Ishikawa (cell line): ENCODE data around the gene LRP8.

Source experiments
- CEBPB ChIP-seq: IDR thresholded peaks from 2 replicates; pipeline ENCODE4 v1.6.1; 2012
- CREB1 ChIP-seq: IDR thresholded peaks from 2 replicates; pipeline ENCODE4 v1.6.1; 2012; ENCODE audit warnings: low read depth
- EGR1 ChIP-seq: IDR thresholded peaks from 2 replicates; pipeline ENCODE4 v1.6.1; 2012
- EP300 ChIP-seq: IDR thresholded peaks from 2 replicates; pipeline ENCODE4 v1.6.1; 2012; ENCODE audit warnings: borderline replicate concordance
- FOXM1 ChIP-seq: IDR thresholded peaks from 2 replicates; pipeline ENCODE4 v1.6.1; 2012; ENCODE audit warnings: low read depth, borderline replicate concordance
- NFIC ChIP-seq: IDR thresholded peaks from 2 replicates; pipeline ENCODE4 v1.6.1; 2012
- RAD21 ChIP-seq: IDR thresholded peaks from 2 replicates; pipeline ENCODE4 v1.6.1; 2012; ENCODE audit warnings: low read depth
- TAF1 ChIP-seq: IDR thresholded peaks from 2 replicates; pipeline ENCODE4 v1.6.1; 2012; ENCODE audit warnings: low read depth, mild to moderate bottlenecking
- TCF12 ChIP-seq: IDR thresholded peaks from 2 replicates; pipeline ENCODE4 v1.6.1; 2012; ENCODE audit warnings: low read depth
- TEAD4 ChIP-seq: IDR thresholded peaks from 2 replicates; pipeline ENCODE4 v1.6.1; 2012
- YY1 ChIP-seq: IDR thresholded peaks from 2 replicates; pipeline ENCODE4 v1.6.1; 2012; ENCODE audit warnings: low read depth
- ZBTB7A ChIP-seq: IDR thresholded peaks from 2 replicates; pipeline ENCODE4 v1.6.1; 2012; ENCODE audit warnings: low read depth
- TF ChIP-seq, protein P1 (sequence below): IDR thresholded peaks from 2 replicates; pipeline ENCODE4 v1.6.1; 2012
- TF ChIP-seq, protein P2 (sequence below): IDR thresholded peaks from 2 replicates; pipeline ENCODE4 v1.6.1; 2012
- TF ChIP-seq, protein P3 (sequence below): IDR thresholded peaks from 2 replicates; pipeline ENCODE4 v1.6.1; 2012; ENCODE audit warnings: low read depth, mild to moderate bottlenecking

LRP8 gene

DNA sequence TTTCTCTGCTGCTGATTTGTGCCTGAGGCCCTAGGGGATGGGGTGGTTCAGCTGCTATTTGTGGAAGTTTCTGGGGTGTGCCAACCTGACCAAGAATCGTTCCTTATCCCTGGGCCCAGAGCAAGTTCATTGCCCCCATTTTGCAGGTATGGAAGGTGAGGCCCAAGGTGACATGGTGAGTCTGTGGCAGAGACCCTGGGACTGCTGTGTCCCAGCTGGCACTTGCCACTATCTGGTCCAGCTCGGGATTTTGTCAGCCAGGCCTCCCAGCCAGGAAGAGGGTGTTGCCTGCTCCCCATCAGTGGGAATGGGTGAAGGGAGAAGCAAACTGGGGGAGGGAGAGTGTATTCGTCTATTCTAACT, 18.9 kb upstream of the LRP8 start:
- TF ChIP-seq FOXM1 = no peak

DNA sequence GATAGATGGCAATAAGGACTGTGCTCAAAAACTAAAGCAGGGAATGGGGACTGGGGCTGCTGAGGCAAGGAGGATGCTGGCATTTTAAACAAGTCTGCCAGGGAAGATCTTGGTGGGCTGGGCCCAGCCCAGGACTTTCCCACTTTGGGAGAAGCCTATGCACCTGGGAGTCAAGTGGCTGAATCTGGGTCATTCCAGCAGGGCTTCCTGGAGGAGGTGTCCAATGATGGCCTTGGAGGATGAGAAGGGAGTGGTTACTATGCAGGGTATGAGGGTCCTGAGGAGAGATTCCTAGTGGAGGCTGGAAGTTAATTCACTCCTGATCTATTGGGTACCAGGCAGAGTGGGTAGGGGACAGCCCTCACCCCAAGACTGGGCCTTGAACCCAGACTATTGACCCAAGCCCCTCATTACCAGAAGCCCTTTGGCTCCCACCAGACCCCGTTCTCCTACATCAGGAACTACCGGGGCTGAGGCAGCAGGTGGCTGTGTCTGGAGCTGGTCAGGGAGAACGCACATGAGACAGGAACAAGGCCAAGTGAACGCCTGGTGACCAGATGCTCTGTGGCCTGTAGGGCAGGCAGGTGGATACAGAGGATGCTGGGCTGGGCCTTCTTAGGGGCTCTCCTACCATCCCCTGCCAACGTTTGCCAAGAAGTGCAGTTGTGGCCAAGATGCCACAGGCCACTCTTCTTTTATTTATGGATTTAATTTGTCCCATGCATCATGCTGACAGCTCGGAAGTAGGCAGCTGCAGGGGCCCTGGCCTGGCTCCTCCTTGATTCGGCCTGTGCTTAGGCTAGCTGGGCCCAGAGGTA, 18.3 kb upstream of the LRP8 start:
- TF ChIP-seq CEBPB (no peak), ZBTB7A (no peak)

DNA sequence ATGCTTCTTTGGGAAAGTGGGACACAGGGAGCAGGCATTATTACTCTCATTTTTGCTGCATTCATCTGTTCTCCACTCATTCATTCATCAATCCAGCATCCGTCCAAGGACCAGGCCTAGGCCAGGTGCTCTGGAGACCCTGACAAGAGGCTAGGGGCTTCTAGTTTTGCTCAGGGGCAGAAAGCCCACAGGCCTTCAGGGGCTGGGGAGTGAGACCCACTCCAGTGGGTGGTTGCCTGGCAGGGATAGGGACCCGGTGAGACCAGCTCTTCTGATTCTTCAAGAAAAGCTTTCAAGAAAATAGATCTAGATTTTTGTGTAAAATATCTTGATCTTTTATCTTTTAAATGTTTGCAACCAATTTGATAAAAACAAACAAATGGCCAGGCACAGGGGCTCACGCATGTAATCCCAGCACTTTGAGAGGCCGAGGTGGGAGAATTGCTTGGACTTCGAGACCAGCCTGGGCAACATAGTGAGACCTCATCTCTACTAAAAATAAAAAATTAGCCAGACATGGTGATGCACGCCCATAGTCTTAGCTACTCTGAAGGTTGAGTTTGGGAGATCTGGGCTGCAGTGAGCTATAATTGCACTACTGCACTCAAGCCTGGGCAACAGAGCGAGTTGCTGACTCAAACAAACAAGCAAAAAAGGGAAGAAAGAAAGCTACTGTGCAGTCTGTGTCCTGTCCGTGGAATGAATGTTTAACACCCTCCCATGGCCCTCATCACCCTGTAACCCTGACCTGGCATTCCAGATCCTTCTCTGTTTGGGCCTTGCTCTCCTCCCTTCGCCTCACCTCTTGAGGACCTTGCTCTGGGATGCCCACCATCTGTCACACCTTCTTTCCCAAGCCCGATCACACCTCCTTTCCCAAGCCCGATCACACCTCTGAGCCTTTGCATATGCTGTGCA, 17.3 kb upstream of the LRP8 start:
- TF ChIP-seq TAF1 (no peak), TEAD4 (no peak), CREB1 (no peak), TCF12 (no peak), EP300 (no peak), CEBPB (no peak), RAD21 (no peak), FOXM1 (no peak), NFIC (no peak), ZBTB7A (no peak), YY1 (no peak), EGR1 (no peak)
- TF ChIP-seq, protein P1, sequence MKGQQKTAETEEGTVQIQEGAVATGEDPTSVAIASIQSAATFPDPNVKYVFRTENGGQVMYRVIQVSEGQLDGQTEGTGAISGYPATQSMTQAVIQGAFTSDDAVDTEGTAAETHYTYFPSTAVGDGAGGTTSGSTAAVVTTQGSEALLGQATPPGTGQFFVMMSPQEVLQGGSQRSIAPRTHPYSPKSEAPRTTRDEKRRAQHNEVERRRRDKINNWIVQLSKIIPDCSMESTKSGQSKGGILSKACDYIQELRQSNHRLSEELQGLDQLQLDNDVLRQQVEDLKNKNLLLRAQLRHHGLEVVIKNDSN = no peak
- TF ChIP-seq, protein P2, sequence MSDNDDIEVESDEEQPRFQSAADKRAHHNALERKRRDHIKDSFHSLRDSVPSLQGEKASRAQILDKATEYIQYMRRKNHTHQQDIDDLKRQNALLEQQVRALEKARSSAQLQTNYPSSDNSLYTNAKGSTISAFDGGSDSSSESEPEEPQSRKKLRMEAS = no peak
- TF ChIP-seq, protein P3, sequence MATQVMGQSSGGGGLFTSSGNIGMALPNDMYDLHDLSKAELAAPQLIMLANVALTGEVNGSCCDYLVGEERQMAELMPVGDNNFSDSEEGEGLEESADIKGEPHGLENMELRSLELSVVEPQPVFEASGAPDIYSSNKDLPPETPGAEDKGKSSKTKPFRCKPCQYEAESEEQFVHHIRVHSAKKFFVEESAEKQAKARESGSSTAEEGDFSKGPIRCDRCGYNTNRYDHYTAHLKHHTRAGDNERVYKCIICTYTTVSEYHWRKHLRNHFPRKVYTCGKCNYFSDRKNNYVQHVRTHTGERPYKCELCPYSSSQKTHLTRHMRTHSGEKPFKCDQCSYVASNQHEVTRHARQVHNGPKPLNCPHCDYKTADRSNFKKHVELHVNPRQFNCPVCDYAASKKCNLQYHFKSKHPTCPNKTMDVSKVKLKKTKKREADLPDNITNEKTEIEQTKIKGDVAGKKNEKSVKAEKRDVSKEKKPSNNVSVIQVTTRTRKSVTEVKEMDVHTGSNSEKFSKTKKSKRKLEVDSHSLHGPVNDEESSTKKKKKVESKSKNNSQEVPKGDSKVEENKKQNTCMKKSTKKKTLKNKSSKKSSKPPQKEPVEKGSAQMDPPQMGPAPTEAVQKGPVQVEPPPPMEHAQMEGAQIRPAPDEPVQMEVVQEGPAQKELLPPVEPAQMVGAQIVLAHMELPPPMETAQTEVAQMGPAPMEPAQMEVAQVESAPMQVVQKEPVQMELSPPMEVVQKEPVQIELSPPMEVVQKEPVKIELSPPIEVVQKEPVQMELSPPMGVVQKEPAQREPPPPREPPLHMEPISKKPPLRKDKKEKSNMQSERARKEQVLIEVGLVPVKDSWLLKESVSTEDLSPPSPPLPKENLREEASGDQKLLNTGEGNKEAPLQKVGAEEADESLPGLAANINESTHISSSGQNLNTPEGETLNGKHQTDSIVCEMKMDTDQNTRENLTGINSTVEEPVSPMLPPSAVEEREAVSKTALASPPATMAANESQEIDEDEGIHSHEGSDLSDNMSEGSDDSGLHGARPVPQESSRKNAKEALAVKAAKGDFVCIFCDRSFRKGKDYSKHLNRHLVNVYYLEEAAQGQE = no peak

DNA sequence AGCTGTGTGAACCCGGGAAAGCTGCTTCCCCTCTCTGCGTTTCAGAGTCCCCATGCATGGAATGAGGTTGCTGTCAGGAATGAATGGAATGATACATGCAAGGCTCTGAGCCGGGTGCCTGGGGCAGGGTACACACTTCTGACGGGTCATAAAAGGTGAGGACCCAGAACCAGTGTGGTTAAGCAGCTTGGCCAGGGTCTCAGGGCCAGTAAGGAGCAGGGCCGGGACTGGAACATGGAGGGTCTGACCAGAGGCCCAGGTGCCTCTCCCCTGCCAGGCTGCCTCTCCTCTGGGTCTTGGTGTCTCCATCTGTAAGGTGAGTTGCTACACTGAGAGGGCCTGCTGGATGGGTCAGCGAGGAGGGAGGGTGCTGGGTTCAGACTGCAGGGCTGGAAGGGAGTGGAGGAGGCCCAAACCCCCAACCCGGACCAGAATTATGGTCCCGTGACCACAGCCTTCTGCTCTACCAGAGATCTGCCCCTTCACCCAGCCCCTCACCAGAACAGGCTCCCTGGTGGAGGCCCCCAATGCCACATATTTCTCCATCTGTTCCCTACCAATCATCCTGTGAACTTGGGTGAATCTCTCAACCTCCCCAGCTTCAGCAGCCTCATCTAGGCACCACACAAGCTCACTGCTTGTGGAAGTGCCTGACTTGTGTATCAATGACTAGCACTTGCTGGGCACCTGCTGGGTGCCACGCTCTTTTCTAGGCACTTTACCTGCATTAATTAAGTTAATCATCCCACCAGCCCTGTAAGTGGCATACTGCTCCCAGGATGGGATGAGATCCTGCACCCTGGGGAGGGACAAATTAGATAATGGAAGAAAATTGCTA, 16.2 kb upstream of the LRP8 start:
- no peak for TF ChIP-seq CREB1

DNA sequence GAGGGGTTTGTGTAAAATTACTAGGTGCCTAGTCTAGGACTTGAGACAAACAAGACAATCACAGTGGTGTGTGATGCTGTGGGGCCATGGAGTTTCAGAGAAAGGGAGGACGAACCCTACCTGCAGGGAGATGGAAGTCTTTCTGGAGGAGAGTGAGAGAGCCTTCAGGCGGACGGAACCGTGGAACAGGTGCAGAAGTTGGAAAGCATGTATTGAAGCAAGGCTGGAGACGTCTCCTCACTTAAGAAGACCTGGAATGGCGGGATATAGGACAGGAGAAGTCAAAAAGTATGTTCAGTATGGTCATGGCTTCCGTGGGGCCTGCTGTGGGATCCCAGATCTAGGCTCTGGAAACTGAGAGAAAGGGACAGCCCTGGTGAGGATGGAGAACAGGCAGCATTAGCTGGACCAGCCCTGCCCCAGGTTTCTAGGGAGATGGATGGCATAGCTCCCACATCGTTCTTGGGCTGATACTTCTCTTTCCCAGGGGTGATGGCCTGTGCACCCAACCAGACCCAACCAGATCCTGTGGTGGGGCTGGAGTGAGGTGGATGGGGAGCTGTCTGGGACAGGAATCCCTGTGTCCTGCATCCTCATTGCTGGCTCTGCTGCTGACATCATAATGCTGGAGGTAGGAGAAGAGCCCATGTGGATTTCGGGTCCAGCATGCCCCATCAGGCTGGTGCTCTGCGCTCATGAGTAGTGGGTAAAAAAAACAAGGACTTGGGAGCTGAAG, 15.0 kb upstream of the LRP8 start:
- TF ChIP-seq ZBTB7A (no peak), FOXM1 (no peak), CREB1 (no peak), CEBPB (no peak), EP300 (no peak)
- TF ChIP-seq, protein P1 = no peak
- TF ChIP-seq, protein P2 = no peak

DNA sequence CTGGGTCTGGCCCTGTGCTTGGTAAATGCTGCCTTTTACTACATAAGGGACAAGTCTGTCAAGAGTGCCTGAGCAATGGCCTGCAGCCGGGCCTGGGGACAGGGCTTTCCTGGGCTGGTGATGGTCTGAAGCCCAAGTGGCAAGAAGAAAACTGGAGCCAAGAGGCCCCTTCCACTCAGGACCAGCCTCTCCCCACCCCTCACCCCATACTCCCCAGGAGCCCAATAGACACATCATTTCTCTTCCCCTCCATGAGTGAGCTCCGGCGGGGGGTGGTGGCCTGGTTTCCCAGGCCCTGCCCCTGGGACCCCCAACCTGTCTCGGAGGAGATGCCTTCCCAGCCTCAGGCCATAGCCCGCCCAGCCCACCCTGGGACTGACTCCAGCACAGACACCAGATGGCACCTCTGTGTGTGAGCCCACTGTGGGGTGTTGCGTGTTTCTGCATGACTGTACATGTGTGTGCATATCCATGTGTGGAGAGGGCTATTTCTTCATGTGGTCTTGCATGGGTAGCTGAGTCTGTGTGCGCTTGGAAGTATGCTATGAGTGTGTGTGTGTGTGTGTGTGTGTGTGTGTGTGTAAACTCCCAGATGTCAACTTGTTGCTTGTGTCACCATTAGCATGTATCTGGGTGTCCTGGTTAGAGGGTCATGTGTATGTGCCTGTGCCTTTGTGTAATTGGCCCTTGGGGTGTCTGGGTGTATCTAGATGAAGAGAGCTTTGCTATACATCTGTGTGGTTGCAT, 14.3 kb upstream of the LRP8 start:
- TF ChIP-seq NFIC (no peak), EP300 (no peak), YY1 (no peak), CREB1 (no peak), EGR1 (no peak), FOXM1 (no peak), CEBPB (no peak), TEAD4 (no peak)
- TF ChIP-seq, protein P1 = no peak
